VCaP (cell line): ENCODE results near the gene OLIG1.

Experiments
- H3K27ac ChIP-seq: fragments of 450-650 bp; 2 replicates; pipeline ENCODE4 v1.5.1; 2017
- CTCF ChIP-seq: fragments of 450-650 bp; conservative IDR thresholded peaks from 2 replicates; pipeline ENCODE4 v1.5.1; 2017; ENCODE audit warnings: mild to moderate bottlenecking, moderate library complexity

Gene OLIG1

GRCh38 chr21:33070744-33070997 is 730 bp downstream of the OLIG1 start:
- peak overlapping the region; percentile 77 for H3K27ac ChIP-seq
- TF ChIP-seq CTCF: no peak

- TF ChIP-seq CTCF: no peak
- peak overlapping the region; percentile 77 for H3K27ac ChIP-seq
Measured at GRCh38 chr21:33070998-33071769, 1.2 kb downstream of the OLIG1 start.

- peak overlapping the region; percentile 77; the same call in 1 of the 2 replicates for H3K27ac ChIP-seq
- no peak for TF ChIP-seq CTCF
Measured at GRCh38 chr21:33071770-33072306, 1.9 kb downstream of the OLIG1 start.

GRCh38 chr21:33073636-33074035 is 3.7 kb downstream of the OLIG1 start:
- H3K27ac ChIP-seq: no peak overlapping the region
- no peak for TF ChIP-seq CTCF

- no peak overlapping the region for H3K27ac ChIP-seq
- TF ChIP-seq CTCF: no peak
Measured at GRCh38 chr21:33075128-33075527, 5.2 kb downstream of the OLIG1 start.

GRCh38 chr21:33075596-33076195 is 5.8 kb downstream of the OLIG1 start:
- H3K27ac ChIP-seq: no peak overlapping the region
- no peak for TF ChIP-seq CTCF

- no peak overlapping the region for H3K27ac ChIP-seq
- TF ChIP-seq CTCF: no peak
Measured at GRCh38 chr21:33076600-33077329, 6.8 kb downstream of the OLIG1 start.
